ENCODE results near the gene NEK3. TPM values are rescaled to one million over a fixed set of nuclear protein-coding genes. Genes with fewer than 3 reads are reported as not detected.
"Not testable (repeated sequence)": the region's sequence is repeated elsewhere in the genome, so short reads cannot be mapped to it uniquely, and the experiment has no call there.

Gene NEK3
- total RNA-seq, 1 donor from 2014 or later: 28.3 TPM

- Mint-ChIP-seq H3K36me3 (peaks cover 14% of the 10 kb centered on the region), H3K9me3 (no peaks in the 10 kb centered on the region), H3K4me1 (ENCODE audit: unreplicated experiment) (no peaks in the 10 kb centered on the region), H3K4me3 (no peak overlapping the region), H3K27me3 (no peaks in the 10 kb centered on the region), H3K27ac (no peak overlapping the region)
- DNase-seq (ENCODE audit: extremely low spot score, unreplicated experiment): no peak
- TF ChIP-seq CTCF (conservative IDR thresholded peaks at IDR 0.05): no peak
Observed at GRCh38 chr13:52179925-52180324, 20.5 kb upstream of the NEK3 start.

DNA sequence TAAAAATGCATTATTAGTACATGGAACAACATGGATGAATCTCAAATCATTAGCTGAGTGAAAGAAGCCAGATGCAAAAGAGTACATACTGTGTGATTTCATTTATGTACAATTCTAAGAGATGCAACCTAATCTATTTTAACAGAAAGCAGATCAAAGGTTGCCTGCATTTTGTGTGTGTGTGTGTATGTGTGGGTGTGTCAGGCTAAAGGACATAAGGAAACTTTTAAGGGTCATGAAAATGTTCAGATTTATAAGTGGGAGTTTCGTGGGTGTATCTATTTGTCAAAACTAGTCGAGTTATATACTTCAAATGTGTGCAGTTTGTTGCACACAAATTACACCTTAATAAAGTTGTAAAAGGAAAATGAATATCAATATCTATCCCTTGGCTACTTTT, 17.9 kb upstream of the NEK3 start:
- Mint-ChIP-seq H3K27ac (no peak overlapping the region), H3K4me1 (ENCODE audit: unreplicated experiment) (no peaks in the 10 kb centered on the region)
- TF ChIP-seq CTCF (conservative IDR thresholded peaks at IDR 0.05): no peak

DNA sequence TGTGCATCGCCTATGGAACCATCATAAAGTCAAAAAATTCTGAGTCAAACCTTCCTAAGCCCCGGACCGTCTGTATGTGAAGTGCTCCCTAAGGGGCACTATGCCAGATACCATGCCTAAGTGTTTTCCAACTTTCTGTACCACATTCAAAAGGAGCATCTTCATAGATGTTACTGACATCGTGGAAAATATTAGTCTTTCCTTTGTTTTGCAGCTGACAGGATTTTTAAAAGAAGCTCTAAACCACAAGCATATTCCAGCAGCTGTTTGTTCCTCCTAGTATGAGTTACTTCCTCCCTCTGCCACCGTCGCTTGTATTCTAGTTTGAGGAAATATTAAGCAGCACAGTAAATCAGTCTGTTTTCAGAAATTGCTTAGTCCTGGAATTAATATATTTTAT, 14.6 kb upstream of the NEK3 start:
- not testable (repeated sequence) for H3K9me3 Mint-ChIP-seq; H3K27ac Mint-ChIP-seq; H3K27me3 Mint-ChIP-seq; H3K36me3 Mint-ChIP-seq; H3K4me1 Mint-ChIP-seq (ENCODE audit: unreplicated experiment); DNase-seq (ENCODE audit: extremely low spot score, unreplicated experiment); H3K4me3 Mint-ChIP-seq

More for the DNA sequence above, 17.9 kb upstream of the NEK3 start:
- no peak for DNase-seq (ENCODE audit: extremely low spot score, unreplicated experiment)
- H3K27me3 Mint-ChIP-seq: no peaks in the 10 kb centered on the region
- no peaks in the 10 kb centered on the region for H3K9me3 Mint-ChIP-seq
- no peak overlapping the region for H3K4me3 Mint-ChIP-seq
- H3K36me3 Mint-ChIP-seq: peaks cover 10% of the 10 kb centered on the region

DNA sequence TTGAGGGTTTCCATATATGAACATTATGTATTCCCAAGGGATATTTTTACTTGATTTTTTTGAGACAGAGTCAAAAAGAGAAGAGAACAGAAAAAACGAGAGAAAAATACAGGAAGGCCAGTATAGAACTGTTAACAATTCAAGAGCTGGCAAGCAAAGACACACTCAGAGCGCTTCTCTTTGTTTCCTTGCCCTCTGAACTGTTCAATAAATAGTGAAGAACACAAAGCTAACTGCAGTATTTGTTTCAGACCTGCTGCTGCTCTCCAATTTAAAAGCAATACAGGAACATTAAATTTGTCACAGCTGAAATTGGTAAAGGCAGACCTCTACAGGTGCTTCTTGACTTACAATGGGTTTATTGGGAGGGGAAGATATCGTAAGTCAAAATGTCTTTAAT, 14.0 kb upstream of the NEK3 start:
- peaks cover 9% of the 10 kb centered on the region for H3K36me3 Mint-ChIP-seq
- H3K27ac Mint-ChIP-seq: no peak overlapping the region
- no peak overlapping the region for H3K4me3 Mint-ChIP-seq
- no peaks in the 10 kb centered on the region for H3K27me3 Mint-ChIP-seq
- no peaks in the 10 kb centered on the region for H3K4me1 Mint-ChIP-seq (ENCODE audit: unreplicated experiment)
- H3K9me3 Mint-ChIP-seq: no peaks in the 10 kb centered on the region
- no peak for DNase-seq (ENCODE audit: extremely low spot score, unreplicated experiment)
- no peak for TF ChIP-seq CTCF (conservative IDR thresholded peaks at IDR 0.05)

GRCh38 chr13:52171686-52172085, 12.3 kb upstream of the NEK3 start:
- not testable (repeated sequence) for H3K36me3 Mint-ChIP-seq; DNase-seq (ENCODE audit: extremely low spot score, unreplicated experiment); H3K4me1 Mint-ChIP-seq (ENCODE audit: unreplicated experiment); H3K4me3 Mint-ChIP-seq; H3K9me3 Mint-ChIP-seq; H3K27me3 Mint-ChIP-seq; H3K27ac Mint-ChIP-seq

GRCh38 chr13:52170828-52171391, 11.5 kb upstream of the NEK3 start:
- DNase-seq (ENCODE audit: extremely low spot score, unreplicated experiment); H3K27me3 Mint-ChIP-seq; H3K36me3 Mint-ChIP-seq; H3K9me3 Mint-ChIP-seq; H3K4me3 Mint-ChIP-seq; H3K27ac Mint-ChIP-seq; H3K4me1 Mint-ChIP-seq (ENCODE audit: unreplicated experiment): not testable (repeated sequence)

DNA sequence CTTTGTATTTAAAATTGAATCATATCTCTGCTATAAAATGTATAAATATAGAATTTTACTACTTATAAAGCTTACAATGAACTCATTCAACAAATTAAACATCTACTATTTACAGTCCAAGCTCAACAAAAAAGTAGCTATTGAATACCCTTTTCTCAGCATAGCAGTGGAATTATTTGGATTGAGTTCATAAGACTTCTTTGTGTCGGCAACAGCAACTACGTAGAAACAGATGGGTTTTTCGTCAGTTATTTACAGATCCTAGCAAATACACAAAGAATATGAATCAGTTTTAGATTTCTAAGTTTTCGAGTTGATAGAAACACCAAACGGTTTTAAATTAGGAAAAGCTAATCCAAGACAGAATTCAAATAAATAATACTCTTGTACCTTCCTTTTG, 10.4 kb upstream of the NEK3 start:
- no peak for TF ChIP-seq CTCF (conservative IDR thresholded peaks at IDR 0.05)
- Mint-ChIP-seq H3K36me3 (peaks cover 15% of the 10 kb centered on the region), H3K4me1 (ENCODE audit: unreplicated experiment) (peaks cover 5% of the 10 kb centered on the region), H3K4me3 (no peak overlapping the region), H3K27ac (no peak overlapping the region), H3K9me3 (no peaks in the 10 kb centered on the region), H3K27me3 (no peaks in the 10 kb centered on the region)
- no peak for DNase-seq (ENCODE audit: extremely low spot score, unreplicated experiment)

Data from type B pancreatic cell (in vitro differentiated cells).